ENCODE results near the gene ATP6V1G1.

DNA sequence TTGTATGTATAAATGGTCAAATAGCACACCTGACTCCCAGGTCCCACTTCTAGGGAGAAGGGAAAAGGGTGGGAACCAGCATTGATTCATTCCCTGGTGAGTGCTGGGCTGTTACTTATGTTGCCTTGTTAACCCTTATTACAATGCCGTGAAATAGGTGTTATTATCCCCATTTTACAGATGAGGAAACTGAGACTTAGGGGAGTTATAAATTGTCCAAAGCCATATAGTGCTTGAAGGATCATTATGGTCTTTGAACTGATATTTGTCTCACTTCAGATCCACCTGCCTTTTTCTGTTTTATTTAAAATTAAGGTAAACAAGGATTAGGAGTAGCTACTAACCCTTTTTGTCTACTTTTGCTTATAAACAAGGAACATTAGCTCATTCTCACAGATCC, 40.0 kb downstream of the ATP6V1G1 start:
- TF ChIP-seq, protein P1, sequence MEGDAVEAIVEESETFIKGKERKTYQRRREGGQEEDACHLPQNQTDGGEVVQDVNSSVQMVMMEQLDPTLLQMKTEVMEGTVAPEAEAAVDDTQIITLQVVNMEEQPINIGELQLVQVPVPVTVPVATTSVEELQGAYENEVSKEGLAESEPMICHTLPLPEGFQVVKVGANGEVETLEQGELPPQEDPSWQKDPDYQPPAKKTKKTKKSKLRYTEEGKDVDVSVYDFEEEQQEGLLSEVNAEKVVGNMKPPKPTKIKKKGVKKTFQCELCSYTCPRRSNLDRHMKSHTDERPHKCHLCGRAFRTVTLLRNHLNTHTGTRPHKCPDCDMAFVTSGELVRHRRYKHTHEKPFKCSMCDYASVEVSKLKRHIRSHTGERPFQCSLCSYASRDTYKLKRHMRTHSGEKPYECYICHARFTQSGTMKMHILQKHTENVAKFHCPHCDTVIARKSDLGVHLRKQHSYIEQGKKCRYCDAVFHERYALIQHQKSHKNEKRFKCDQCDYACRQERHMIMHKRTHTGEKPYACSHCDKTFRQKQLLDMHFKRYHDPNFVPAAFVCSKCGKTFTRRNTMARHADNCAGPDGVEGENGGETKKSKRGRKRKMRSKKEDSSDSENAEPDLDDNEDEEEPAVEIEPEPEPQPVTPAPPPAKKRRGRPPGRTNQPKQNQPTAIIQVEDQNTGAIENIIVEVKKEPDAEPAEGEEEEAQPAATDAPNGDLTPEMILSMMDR (IDR thresholded peaks at IDR 0.05; ENCODE audit: low read length) = no peak
- no peak for TF ChIP-seq EZH2 (optimal IDR thresholded peaks at IDR 0.05; ENCODE audit: low read depth, low read length)

All from MM.1S (cell line).